ENCODE measurements around the gene CHPT1.

- TF ChIP-seq POLR2AphosphoS5 (IDR thresholded peaks at IDR 0.05; ENCODE audit: low read depth) (no peak), CTCF (IDR thresholded peaks at IDR 0.05; ENCODE audit: insufficient read depth, low read length) (no peak), GABPA (IDR thresholded peaks at IDR 0.05; ENCODE audit: low read depth) (no peak)
These were observed 65.9 kb downstream of the CHPT1 start for GRCh38 chr12:101763246-101763931.
